Upper lobe of left lung (tissue), 4 donors: ENCODE measurements around the gene SURF1.

ENCODE experiments used
- CTCF ChIP-seq, 6 experiments: fragments of 450-650 bp in 4 of 6; fragments of 200-600 bp in 2 of 6; sonication (generic) in 2 of 6; IDR thresholded peaks; one replicate each; pipeline ENCODE4 v1.5.1; 2016 to 2019; ENCODE audit warnings: antibody characterized with exemption in 6 of 6
- POLR2AphosphoS5 ChIP-seq, 2 donors: sonication (generic); formaldehyde crosslinking; IDR thresholded peaks; one replicate each; pipeline ENCODE4 v1.5.1; 2017; ENCODE audit warnings: antibody characterized with exemption in 2 of 2

- TF ChIP-seq CTCF (IDR thresholded peaks at IDR 0.05) (no peak), POLR2AphosphoS5 (IDR thresholded peaks at IDR 0.05) (no peak)
These were observed 14.8 kb downstream of the SURF1 start for GRCh38 chr9:133341369-133342068.
